C4-2B (cell line): ENCODE measurements around the gene UBTD1.

Experiments used
- H3K27ac ChIP-seq: fragments of 450-650 bp; 2 replicates; pipeline ENCODE4 v1.5.1; 2017
- ZFX ChIP-seq: fragments of 450-650 bp; IDR thresholded peaks from 2 replicates; pipeline ENCODE4 v1.6.1; 2017
- TF ChIP-seq, protein P1 (sequence below): fragments of 450-650 bp; conservative IDR thresholded peaks from 2 replicates; pipeline ENCODE4 v1.5.1; 2017; ENCODE audit warnings: mild to moderate bottlenecking

UBTD1 gene, protein sequence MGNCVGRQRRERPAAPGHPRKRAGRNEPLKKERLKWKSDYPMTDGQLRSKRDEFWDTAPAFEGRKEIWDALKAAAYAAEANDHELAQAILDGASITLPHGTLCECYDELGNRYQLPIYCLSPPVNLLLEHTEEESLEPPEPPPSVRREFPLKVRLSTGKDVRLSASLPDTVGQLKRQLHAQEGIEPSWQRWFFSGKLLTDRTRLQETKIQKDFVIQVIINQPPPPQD

DNA sequence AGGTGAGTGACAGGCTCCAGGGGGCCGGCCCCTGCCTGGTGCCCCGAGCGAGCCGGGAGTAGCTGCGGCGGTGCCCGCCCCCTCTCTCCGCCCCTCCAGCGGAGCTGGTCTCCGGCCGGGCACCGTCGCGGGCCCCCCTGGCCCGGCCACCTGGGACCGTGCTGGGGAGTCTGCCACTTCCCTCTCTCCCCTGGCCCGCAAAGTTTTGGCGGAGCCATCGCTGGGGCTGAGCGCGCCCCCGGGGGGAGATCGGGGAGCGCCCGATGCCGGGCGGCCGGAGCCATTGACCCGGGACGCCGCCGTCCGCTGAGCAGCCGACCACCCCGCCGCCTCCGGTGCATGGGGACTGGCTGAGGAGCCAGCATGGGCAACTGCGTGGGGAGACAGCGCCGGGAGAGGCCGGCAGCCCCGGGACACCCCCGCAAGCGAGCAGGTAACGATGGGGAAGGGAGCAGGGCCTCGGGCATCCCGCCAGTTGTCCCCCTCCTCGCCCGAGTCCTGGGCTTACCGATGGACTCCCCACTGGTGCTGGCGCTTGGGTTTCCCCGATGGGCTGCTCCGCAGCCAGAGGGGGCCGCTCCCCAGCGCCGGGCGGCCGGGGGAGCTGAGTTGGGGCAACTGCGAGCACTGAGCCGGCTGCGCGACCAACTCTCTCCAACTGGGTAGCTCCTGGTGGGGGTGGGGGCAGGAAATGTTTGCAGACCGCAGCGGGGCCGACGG lies at the start of gene UBTD1:
Gene UBTD1 (plus strand): TSS at position 84 of the 720 bp plus-strand sequence. CDS start 280 bp downstream, at position 364.
- TF ChIP-seq, protein P1, sequence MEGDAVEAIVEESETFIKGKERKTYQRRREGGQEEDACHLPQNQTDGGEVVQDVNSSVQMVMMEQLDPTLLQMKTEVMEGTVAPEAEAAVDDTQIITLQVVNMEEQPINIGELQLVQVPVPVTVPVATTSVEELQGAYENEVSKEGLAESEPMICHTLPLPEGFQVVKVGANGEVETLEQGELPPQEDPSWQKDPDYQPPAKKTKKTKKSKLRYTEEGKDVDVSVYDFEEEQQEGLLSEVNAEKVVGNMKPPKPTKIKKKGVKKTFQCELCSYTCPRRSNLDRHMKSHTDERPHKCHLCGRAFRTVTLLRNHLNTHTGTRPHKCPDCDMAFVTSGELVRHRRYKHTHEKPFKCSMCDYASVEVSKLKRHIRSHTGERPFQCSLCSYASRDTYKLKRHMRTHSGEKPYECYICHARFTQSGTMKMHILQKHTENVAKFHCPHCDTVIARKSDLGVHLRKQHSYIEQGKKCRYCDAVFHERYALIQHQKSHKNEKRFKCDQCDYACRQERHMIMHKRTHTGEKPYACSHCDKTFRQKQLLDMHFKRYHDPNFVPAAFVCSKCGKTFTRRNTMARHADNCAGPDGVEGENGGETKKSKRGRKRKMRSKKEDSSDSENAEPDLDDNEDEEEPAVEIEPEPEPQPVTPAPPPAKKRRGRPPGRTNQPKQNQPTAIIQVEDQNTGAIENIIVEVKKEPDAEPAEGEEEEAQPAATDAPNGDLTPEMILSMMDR: no peak
- no peak; the same call in 1 of the 2 replicates for TF ChIP-seq ZFX
- peak within 1 kb of the TSS; percentile 92 for H3K27ac ChIP-seq

GRCh38 chr10:97450828-97451227 lies 47.9 kb upstream of the UBTD1 start:
- H3K27ac ChIP-seq: no peak overlapping the region
- no peak for TF ChIP-seq ZFX
- TF ChIP-seq, protein P1: no peak

DNA sequence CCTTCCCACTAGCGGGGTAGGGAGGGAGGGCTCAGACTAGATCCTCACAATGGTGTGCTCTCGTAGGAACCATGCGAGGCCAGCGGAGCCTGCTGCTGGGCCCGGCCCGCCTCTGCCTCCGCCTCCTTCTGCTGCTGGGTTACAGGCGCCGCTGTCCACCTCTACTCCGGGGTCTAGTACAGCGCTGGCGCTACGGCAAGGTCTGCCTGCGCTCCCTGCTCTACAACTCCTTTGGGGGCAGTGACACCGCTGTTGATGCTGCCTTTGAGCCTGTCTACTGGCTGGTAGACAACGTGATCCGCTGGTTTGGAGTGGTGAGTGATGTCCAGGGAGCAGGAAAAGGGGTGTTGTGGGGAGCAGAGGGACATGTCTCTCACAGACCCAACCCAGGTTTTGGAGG lies 47.1 kb upstream of the UBTD1 start:
- no peak overlapping the region for H3K27ac ChIP-seq
- TF ChIP-seq, protein P1: no peak
- TF ChIP-seq ZFX: no peak

DNA sequence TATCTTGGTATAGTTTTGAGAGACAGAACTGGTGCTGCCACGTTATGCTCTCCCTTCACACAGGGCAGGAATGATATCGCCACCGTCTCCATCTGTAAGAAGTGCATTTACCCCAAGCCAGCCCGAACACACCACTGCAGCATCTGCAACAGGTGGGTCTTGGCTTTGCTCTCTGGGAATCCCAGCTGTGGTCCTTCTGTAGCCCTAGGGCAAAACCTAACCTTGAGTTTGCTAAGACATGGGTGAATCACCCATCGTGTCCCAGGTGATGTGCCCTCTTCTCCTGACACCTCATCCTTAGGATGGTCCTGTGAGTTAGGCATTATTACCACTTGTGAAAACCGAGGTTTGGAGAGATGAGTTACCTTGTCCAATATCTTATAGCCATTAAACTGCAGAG lies 46.4 kb upstream of the UBTD1 start:
- TF ChIP-seq, protein P1: no peak
- no peak for TF ChIP-seq ZFX
- H3K27ac ChIP-seq: no peak overlapping the region

DNA sequence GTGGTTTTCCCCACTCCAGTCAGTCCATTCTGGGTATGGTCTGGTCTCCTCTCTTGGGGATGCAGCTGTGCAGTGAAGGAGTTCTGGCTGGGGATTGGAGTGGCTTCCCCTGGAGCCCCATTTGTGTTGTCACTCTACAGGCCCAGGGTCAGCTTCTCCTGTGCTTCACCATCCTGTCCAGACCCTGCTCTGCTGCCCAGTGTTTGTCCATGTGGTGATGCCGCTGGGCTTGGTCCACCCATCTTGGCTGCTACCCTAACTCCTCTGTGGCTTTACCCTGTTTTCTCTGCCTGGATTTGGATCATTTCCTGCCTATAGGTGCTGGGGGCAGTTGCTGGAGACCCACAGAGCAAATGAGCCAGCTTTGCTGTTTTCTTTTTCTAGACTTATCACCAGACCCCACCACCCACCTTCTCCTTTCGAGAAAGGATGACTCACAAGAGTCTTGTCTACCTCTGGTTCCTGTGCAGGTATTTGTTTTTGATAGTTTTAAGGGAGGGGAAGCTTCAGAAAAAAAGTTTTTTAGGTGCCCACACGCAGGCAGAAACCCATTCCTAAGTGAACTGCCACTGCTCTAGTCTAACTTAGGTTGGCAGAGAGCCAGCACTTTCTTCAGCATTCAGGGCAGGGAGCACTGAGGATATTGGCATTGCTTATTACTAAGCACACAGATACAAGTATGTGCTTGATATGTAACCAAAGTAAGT lies 44.2 kb upstream of the UBTD1 start:
- H3K27ac ChIP-seq: no peak overlapping the region
- TF ChIP-seq, protein P1: no peak
- TF ChIP-seq ZFX: no peak

- no peak for TF ChIP-seq ZFX
- TF ChIP-seq, protein P1: no peak
- H3K27ac ChIP-seq: no peak overlapping the region
Observed at GRCh38 chr10:97456034-97456685, 42.6 kb upstream of the UBTD1 start.
